H9 (cell line): ENCODE measurements around the gene PDE7B. TPM values are rescaled to one million over a fixed set of nuclear protein-coding genes. Genes with fewer than 3 reads are reported as not detected.

Source experiments
- DNase-seq: peaks from one replicate; pipeline ENCODE4 v3.0.0-alpha.2; 2017
- H2AFZ ChIP-seq: one replicate; pipeline ENCODE4 v1.6.1; 2013; ENCODE audit warnings: mild to moderate bottlenecking, low read length, control low read depth, moderate library complexity
- H2AK5ac ChIP-seq: 2 replicates; pipeline ENCODE4 v1.6.1; 2013; ENCODE audit warnings: low read length, control low read depth, mixed read lengths; ENCODE audit not compliant: insufficient read length
- H2BK120ac ChIP-seq: one replicate; pipeline ENCODE4 v1.6.1; 2013; ENCODE audit warnings: low read depth, mild to moderate bottlenecking, low read length, control low read depth, inconsistent platforms; ENCODE audit not compliant: poor library complexity, severe bottlenecking
- H2BK12ac ChIP-seq: 2 replicates; pipeline ENCODE4 v1.6.1; 2013; ENCODE audit warnings: low read length, control low read depth, mixed read lengths, low read depth; ENCODE audit not compliant: insufficient read length
- H2BK15ac ChIP-seq: 2 replicates; pipeline ENCODE4 v1.6.1; 2013; ENCODE audit warnings: low read depth, low read length, control low read depth
- H2BK20ac ChIP-seq: one replicate; pipeline ENCODE4 v1.6.1; 2013; ENCODE audit warnings: low read depth, mild to moderate bottlenecking, low read length, control low read depth, inconsistent platforms; ENCODE audit not compliant: poor library complexity, severe bottlenecking
- H2BK5ac ChIP-seq: 2 replicates; pipeline ENCODE4 v1.6.1; 2013; ENCODE audit warnings: low read length, control low read depth, mixed read lengths; ENCODE audit not compliant: insufficient read length
- H3K14ac ChIP-seq: 2 replicates; pipeline ENCODE4 v1.6.1; 2013; ENCODE audit warnings: low read length, control low read depth; ENCODE audit not compliant: insufficient read depth
- H3K18ac ChIP-seq: 2 replicates; pipeline ENCODE4 v1.6.1; 2013; ENCODE audit warnings: low read depth, mild to moderate bottlenecking, mixed read lengths, low read length, control low read depth; ENCODE audit not compliant: insufficient read length
- H3K23ac ChIP-seq: 2 replicates; pipeline ENCODE4 v1.6.1; 2013; ENCODE audit warnings: low read length, control low read depth, mixed read lengths, low read depth; ENCODE audit not compliant: insufficient read length
- H3K23me2 ChIP-seq: 2 replicates; pipeline ENCODE4 v1.6.1; 2013; ENCODE audit warnings: low read depth, mild to moderate bottlenecking, mixed read lengths, low read length, control low read depth; ENCODE audit not compliant: insufficient read length, poor library complexity, severe bottlenecking
- H3K27ac ChIP-seq: 2 replicates; pipeline ENCODE4 v1.5.1; 2013; ENCODE audit warnings: low read length, control low read depth, mixed read lengths, low read depth; ENCODE audit not compliant: insufficient read length
- H3K27me3 ChIP-seq: 2 replicates; pipeline ENCODE4 v1.6.1; 2013; ENCODE audit warnings: low read length, control low read depth, inconsistent platforms; ENCODE audit not compliant: insufficient read depth
- H3K4ac ChIP-seq: 2 replicates; pipeline ENCODE4 v1.6.1; 2013; ENCODE audit warnings: low read depth, mild to moderate bottlenecking, control low read depth, inconsistent platforms, low read length, moderate library complexity
- H3K4me1 ChIP-seq: 2 replicates; pipeline ENCODE4 v1.6.1; 2013; ENCODE audit warnings: low read length, control low read depth, inconsistent platforms; ENCODE audit not compliant: insufficient read depth
- H3K4me2 ChIP-seq: 2 replicates; pipeline ENCODE4 v1.6.1; 2013; ENCODE audit warnings: low read length, control low read depth, mixed read lengths; ENCODE audit not compliant: insufficient read length, insufficient read depth
- H3K56ac ChIP-seq: 2 replicates; pipeline ENCODE4 v1.6.1; 2013; ENCODE audit warnings: low read depth, mild to moderate bottlenecking, mixed read lengths, low read length, control low read depth; ENCODE audit not compliant: insufficient read length
- H3K79me1 ChIP-seq: 2 replicates; pipeline ENCODE4 v1.6.1; 2013; ENCODE audit warnings: low read depth, mild to moderate bottlenecking, moderate library complexity, low read length, control low read depth, inconsistent platforms; ENCODE audit not compliant: insufficient read depth, poor library complexity, severe bottlenecking
- H3K79me2 ChIP-seq: 2 replicates; pipeline ENCODE4 v1.6.1; 2013; ENCODE audit warnings: low read length, control low read depth, inconsistent platforms; ENCODE audit not compliant: insufficient read depth
- H3K9ac ChIP-seq: 2 replicates; pipeline ENCODE4 v1.6.1; 2013; ENCODE audit warnings: low read length, control low read depth, mixed read lengths; ENCODE audit not compliant: insufficient read length; ENCODE audit errors: extremely low read depth
- H3K9me3 ChIP-seq: one replicate; pipeline ENCODE4 v1.6.1; 2013; ENCODE audit warnings: low read depth, low read length, inconsistent platforms; ENCODE audit not compliant: control insufficient read depth
- H3T11ph ChIP-seq: one replicate; pipeline ENCODE4 v1.6.1; 2013; ENCODE audit warnings: mild to moderate bottlenecking, low read length, control low read depth, inconsistent platforms
- H4K20me1 ChIP-seq: one replicate; pipeline ENCODE4 v1.6.1; 2013; ENCODE audit not compliant: control insufficient read depth, insufficient read length, insufficient read depth
- H4K5ac ChIP-seq: 2 replicates; pipeline ENCODE4 v1.6.1; 2013; ENCODE audit warnings: low read depth, mild to moderate bottlenecking, mixed read lengths, low read length, control low read depth; ENCODE audit not compliant: insufficient read length
- H4K8ac ChIP-seq: replicated peaks from 2 replicates; pipeline ENCODE4 v1.6.1; 2013; ENCODE audit warnings: low read length, control low read depth, mixed read lengths, low read depth; ENCODE audit not compliant: insufficient read length
- H4K91ac ChIP-seq: 2 replicates; pipeline ENCODE4 v1.6.1; 2013; ENCODE audit warnings: low read depth, mild to moderate bottlenecking, moderate library complexity, mixed read lengths, low read length, control low read depth; ENCODE audit not compliant: insufficient read length
- H3K27ac Mint-ChIP-seq, 3 experiments: 2 replicates in 2 of 3; 3 replicates in 1 of 3; pipeline ENCODE4 v1.8.0; 2020 to 2021; ENCODE audit warnings: mixed read lengths in 3 of 3, mild to moderate bottlenecking in 1 of 3, moderate library complexity in 1 of 3
- H3K27me3 Mint-ChIP-seq: 2 replicates; pipeline ENCODE4 v1.8.0; 2021; ENCODE audit warnings: low read depth, mild to moderate bottlenecking, moderate library complexity, mixed read lengths
- H3K36me3 Mint-ChIP-seq, 3 experiments: 2 replicates in 2 of 3; 3 replicates in 1 of 3; pipeline ENCODE4 v1.8.0; 2020 to 2021; ENCODE audit warnings: low read depth in 3 of 3, mixed read lengths in 3 of 3; ENCODE audit not compliant: insufficient read depth in 1 of 3
- H3K4me1 Mint-ChIP-seq, 2 experiments: 2 replicates each; pipeline ENCODE4 v1.8.0; 2020; ENCODE audit warnings: mixed read lengths in 2 of 2
- H3K4me3 Mint-ChIP-seq, 2 experiments: 2 replicates in 1 of 2; 3 replicates in 1 of 2; pipeline ENCODE4 v1.8.0; 2020 to 2021; ENCODE audit warnings: mild to moderate bottlenecking in 2 of 2, mixed read lengths in 2 of 2, moderate library complexity in 1 of 2
- H3K9me3 Mint-ChIP-seq, 2 experiments: 2 replicates in 1 of 2; 3 replicates in 1 of 2; pipeline ENCODE4 v1.8.0; 2020; ENCODE audit warnings: mild to moderate bottlenecking in 2 of 2, mixed read lengths in 2 of 2, moderate library complexity in 1 of 2
- total RNA-seq: library from RNA; stranded (reverse); gene quantifications from 2 replicates; pipeline ENCODE4 v1.2.1, GENCODE V29; 2021
- TF ChIP-seq, protein P1 (sequence below): fragments of 200-600 bp; sonication (generic); conservative IDR thresholded peaks from 3 replicates; pipeline ENCODE4 v1.8.0; 2021; ENCODE audit warnings: antibody characterized with exemption, mild to moderate bottlenecking

The PDE7B gene
- total RNA-seq, 1 experiment from 2014 or later: not detected

DNA sequence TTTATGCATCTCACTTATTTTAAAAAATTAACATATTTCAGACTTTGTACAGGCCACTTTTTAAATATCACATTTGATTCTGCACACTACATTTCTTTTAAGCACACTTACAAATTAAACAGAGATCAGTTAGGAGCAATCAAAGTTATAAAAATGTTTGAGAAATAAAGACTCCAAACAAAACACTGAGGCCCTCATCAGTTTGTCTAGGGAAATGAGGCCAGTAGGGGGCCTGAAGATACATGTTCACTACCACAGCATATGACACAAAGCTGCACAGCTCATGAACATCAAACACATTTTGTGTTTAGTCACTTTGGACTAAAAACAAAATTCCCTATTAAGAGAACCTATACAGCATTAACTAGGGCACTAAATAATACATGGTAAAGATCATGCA lies 180.5 kb downstream of the PDE7B start:
- H3K9me3 Mint-ChIP-seq: no peaks in the 10 kb centered on the region
- no peak overlapping the region for H3K4me3 Mint-ChIP-seq
- H2BK15ac ChIP-seq: no peak overlapping the region
- H2BK20ac ChIP-seq: no peak overlapping the region
- no peak overlapping the region for H2AFZ ChIP-seq
- H2BK12ac ChIP-seq: no peak overlapping the region
- DNase-seq: no peak
- no peak overlapping the region for H2BK5ac ChIP-seq
- no peaks in the 10 kb centered on the region for H3K27me3 ChIP-seq
- H3K36me3 Mint-ChIP-seq: no peaks in the 10 kb centered on the region
- no peak overlapping the region for H3K56ac ChIP-seq
- H2AK5ac ChIP-seq: no peak overlapping the region
- H3K4me1 Mint-ChIP-seq: peaks cover under 1 to 3% of the 10 kb centered on the region in 2 experiments; a peak in 3 of 4 replicates
- H3K9me3 ChIP-seq: no peaks in the 10 kb centered on the region
- no peaks in the 10 kb centered on the region for H3K79me2 ChIP-seq
- H3K4ac ChIP-seq: no peak overlapping the region
- H4K8ac ChIP-seq: no peak overlapping the region
- no peak overlapping the region for H3K14ac ChIP-seq
- no peak overlapping the region for H3K18ac ChIP-seq
- no peak overlapping the region for H3K4me2 ChIP-seq
- no peak overlapping the region for H2BK120ac ChIP-seq
- H3K23me2 ChIP-seq: no peaks in the 10 kb centered on the region
- H3K27me3 Mint-ChIP-seq: no peaks in the 10 kb centered on the region; the same call in 1 of the 2 replicates
- H3K27ac ChIP-seq: no peak overlapping the region
- no peaks in the 10 kb centered on the region; the same call in 1 of the 2 replicates for H3K4me1 ChIP-seq
- H4K5ac ChIP-seq: no peak overlapping the region
- no peak overlapping the region for H3K23ac ChIP-seq
- no peak overlapping the region for H4K91ac ChIP-seq
- TF ChIP-seq, protein P1, sequence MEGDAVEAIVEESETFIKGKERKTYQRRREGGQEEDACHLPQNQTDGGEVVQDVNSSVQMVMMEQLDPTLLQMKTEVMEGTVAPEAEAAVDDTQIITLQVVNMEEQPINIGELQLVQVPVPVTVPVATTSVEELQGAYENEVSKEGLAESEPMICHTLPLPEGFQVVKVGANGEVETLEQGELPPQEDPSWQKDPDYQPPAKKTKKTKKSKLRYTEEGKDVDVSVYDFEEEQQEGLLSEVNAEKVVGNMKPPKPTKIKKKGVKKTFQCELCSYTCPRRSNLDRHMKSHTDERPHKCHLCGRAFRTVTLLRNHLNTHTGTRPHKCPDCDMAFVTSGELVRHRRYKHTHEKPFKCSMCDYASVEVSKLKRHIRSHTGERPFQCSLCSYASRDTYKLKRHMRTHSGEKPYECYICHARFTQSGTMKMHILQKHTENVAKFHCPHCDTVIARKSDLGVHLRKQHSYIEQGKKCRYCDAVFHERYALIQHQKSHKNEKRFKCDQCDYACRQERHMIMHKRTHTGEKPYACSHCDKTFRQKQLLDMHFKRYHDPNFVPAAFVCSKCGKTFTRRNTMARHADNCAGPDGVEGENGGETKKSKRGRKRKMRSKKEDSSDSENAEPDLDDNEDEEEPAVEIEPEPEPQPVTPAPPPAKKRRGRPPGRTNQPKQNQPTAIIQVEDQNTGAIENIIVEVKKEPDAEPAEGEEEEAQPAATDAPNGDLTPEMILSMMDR: peak; percentile 38; the same call in 2 of the 3 replicates
- no peak overlapping the region for H3K27ac Mint-ChIP-seq
- no peak overlapping the region for H3K9ac ChIP-seq
- no peaks in the 10 kb centered on the region for H4K20me1 ChIP-seq
- H3K79me1 ChIP-seq: no peaks in the 10 kb centered on the region
- H3T11ph ChIP-seq: no peak overlapping the region
